GM19468 (cell line): ENCODE results near the gene TRAF3.

ENCODE experiments used
- ATAC-seq: cut with Tn5 transposase; IDR thresholded peaks from one replicate; pipeline ENCODE4 v1.9.1; 2021; ENCODE audit warnings: mild to moderate bottlenecking, moderate library complexity, moderate number of reproducible peaks; ENCODE audit not compliant: unreplicated experiment; ENCODE audit errors: extremely low read depth

The TRAF3 gene

GRCh38 chr14:102902523-102903247 is 125.4 kb downstream of the TRAF3 start:
- no peak for ATAC-seq

GRCh38 chr14:102903248-102903888 is 126.1 kb downstream of the TRAF3 start:
- ATAC-seq = no peak

GRCh38 chr14:102903889-102904512 is 126.8 kb downstream of the TRAF3 start:
- ATAC-seq = no peak

- no peak for ATAC-seq
Measured at GRCh38 chr14:102905116-102906108, 128.2 kb downstream of the TRAF3 start.

- no peak for ATAC-seq
Measured at GRCh38 chr14:102906616-102907302, 129.5 kb downstream of the TRAF3 start.

GRCh38 chr14:102907303-102907844 is 130.1 kb downstream of the TRAF3 start:
- ATAC-seq = no peak

- ATAC-seq = no peak
Measured at GRCh38 chr14:102907980-102908730, 130.9 kb downstream of the TRAF3 start.

GRCh38 chr14:102908766-102909455 is 131.7 kb downstream of the TRAF3 start:
- ATAC-seq = no peak

GRCh38 chr14:102909462-102909861 is 132.2 kb downstream of the TRAF3 start:
- ATAC-seq = no peak

- no peak for ATAC-seq
Measured at GRCh38 chr14:102909911-102910310, 132.7 kb downstream of the TRAF3 start.

GRCh38 chr14:102910442-102910841 is 133.2 kb downstream of the TRAF3 start:
- ATAC-seq = no peak

- no peak for ATAC-seq
Measured at GRCh38 chr14:102911541-102911951, 134.3 kb downstream of the TRAF3 start.

GRCh38 chr14:102911991-102912761 is 134.9 kb downstream of the TRAF3 start:
- ATAC-seq = no peak

- no peak for ATAC-seq
Measured at GRCh38 chr14:102913341-102914211, 136.3 kb downstream of the TRAF3 start.

GRCh38 chr14:102914474-102915291 is 137.4 kb downstream of the TRAF3 start:
- no peak for ATAC-seq
